K562 (cell line): ENCODE measurements around the gene LRP1B. TPM values are rescaled to one million over a fixed set of nuclear protein-coding genes. Genes with fewer than 3 reads are reported as not detected.

Experiments
- DIDO1 ChIP-seq: fragments of 450-650 bp; IDR thresholded peaks from 2 replicates; pipeline ENCODE4 v1.6.1; 2016; ENCODE audit warnings: low read depth, missing biosample characterization, missing genetic modification characterization
- ELF1 ChIP-seq: fragments of 200-800 bp; sonication (Bioruptor generic); IDR thresholded peaks from 2 replicates; pipeline ENCODE4 v1.6.1; 2016; ENCODE audit warnings: missing genetic modification characterization, missing compliant biosample characterization
- ETV1 ChIP-seq: fragments of 450-650 bp; conservative IDR thresholded peaks from 2 replicates; pipeline ENCODE4 v1.6.1; 2016; ENCODE audit warnings: missing genetic modification characterization, control low read depth, low read depth, missing compliant biosample characterization
- MCM3 ChIP-seq: fragments of 450-650 bp; IDR thresholded peaks from 2 replicates; pipeline ENCODE4 v1.6.1; 2016
- POLR2H ChIP-seq: IDR thresholded peaks from 2 replicates; pipeline ENCODE4 v1.6.1; 2016; ENCODE audit warnings: missing genetic modification characterization, low read depth, mild to moderate bottlenecking, control low read depth, missing compliant biosample characterization, moderate library complexity
- SMARCC2 ChIP-seq: fragments of 450-650 bp; IDR thresholded peaks from 2 replicates; pipeline ENCODE4 v1.6.1; 2017; ENCODE audit warnings: antibody characterized with exemption, moderate library complexity, mild to moderate bottlenecking, low read depth
- ZBTB8A ChIP-seq: fragments of 450-650 bp; IDR thresholded peaks from 2 replicates; pipeline ENCODE4 v1.6.1; 2018; ENCODE audit warnings: mild to moderate bottlenecking, moderate library complexity; ENCODE audit not compliant: partially characterized antibody
- ZNF121 ChIP-seq: sonication (generic); formaldehyde crosslinking; conservative IDR thresholded peaks from 2 replicates; pipeline ENCODE4 v1.8.0; 2022; ENCODE audit warnings: missing genetic modification reagents
- ZNF311 ChIP-seq: fragments of 250-450 bp; sonication (Bioruptor Pico); IDR thresholded peaks from 2 replicates; pipeline ENCODE4 v1.4.0; 2020; ENCODE audit warnings: mild to moderate bottlenecking, moderate library complexity
- polyA plus RNA-seq, 8 experiments: library from polyadenylated mRNA; depleted of rRNA in 4 of 8; stranded (reverse) in 5 of 8; unstranded in 3 of 8; fragments of >200 nt; fragmentation: Nextera tagmentation in 2 of 8; fragmentation: Illumina TruSeq in 1 of 8; extraction: Ambion mirVana in 2 of 8; extraction: Trizol in 1 of 8; gene quantifications; 2 replicates each; pipeline versions ENCODE4 v1.2.1 to v1.2.3, GENCODE V29; 2011 to 2014; ENCODE audit warnings: inconsistent platforms in 1 of 8, missing spikeins in 1 of 8
- total RNA-seq, 7 experiments: library from RNA; depleted of rRNA in 6 of 7; stranded (reverse); fragments of >200 nt in 6 of 7; fragmentation: Illumina TruSeq in 2 of 7; extraction: Trizol in 2 of 7; gene quantifications; 2 replicates each; pipeline versions ENCODE4 v1.2.1 to v1.2.3, GENCODE V29; 2011 to 2021; ENCODE audit warnings: low replicate concordance in 1 of 7
- TF ChIP-seq, protein P1 (sequence below): fragments of 250-450 bp; sonication (Bioruptor Pico); IDR thresholded peaks from 2 replicates; pipeline ENCODE4 v1.4.0; 2020

Gene LRP1B
- total and polyA plus RNA-seq, 9 of the 15 experiments (the other 6 are each of a cell fraction or from before 2014, with no cell fraction given): not detected

DNA sequence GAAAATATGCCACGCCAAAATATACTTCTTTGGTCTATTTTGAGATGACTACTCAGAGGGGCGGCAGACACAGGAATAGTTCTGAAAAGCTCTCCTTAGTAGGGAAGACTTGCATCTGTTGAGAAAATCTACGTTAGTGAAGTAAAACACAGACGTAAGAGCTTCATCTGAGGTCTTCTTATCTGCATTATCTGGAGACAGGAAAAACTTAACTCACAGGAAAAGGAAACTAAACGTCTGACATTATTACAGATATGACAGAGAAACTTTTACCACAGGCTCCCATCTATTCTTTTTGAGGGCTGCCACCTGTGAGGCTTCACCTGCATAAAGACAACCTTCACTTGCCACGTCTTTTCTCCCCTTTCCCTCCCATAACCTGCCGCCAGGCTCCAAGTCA is 1295.7 kb downstream of the LRP1B start (continued):
- TF ChIP-seq MCM3 (no peak), ZNF121 (CRISPR knock-in tag) (no peak), ZBTB8A (no peak), ETV1 (no peak), SMARCC2 (no peak), ZNF311 (CRISPR knock-in tag) (no peak), DIDO1 (tag) (no peak), POLR2H (tag) (no peak), ELF1 (tag) (no peak)
- TF ChIP-seq, protein P1, sequence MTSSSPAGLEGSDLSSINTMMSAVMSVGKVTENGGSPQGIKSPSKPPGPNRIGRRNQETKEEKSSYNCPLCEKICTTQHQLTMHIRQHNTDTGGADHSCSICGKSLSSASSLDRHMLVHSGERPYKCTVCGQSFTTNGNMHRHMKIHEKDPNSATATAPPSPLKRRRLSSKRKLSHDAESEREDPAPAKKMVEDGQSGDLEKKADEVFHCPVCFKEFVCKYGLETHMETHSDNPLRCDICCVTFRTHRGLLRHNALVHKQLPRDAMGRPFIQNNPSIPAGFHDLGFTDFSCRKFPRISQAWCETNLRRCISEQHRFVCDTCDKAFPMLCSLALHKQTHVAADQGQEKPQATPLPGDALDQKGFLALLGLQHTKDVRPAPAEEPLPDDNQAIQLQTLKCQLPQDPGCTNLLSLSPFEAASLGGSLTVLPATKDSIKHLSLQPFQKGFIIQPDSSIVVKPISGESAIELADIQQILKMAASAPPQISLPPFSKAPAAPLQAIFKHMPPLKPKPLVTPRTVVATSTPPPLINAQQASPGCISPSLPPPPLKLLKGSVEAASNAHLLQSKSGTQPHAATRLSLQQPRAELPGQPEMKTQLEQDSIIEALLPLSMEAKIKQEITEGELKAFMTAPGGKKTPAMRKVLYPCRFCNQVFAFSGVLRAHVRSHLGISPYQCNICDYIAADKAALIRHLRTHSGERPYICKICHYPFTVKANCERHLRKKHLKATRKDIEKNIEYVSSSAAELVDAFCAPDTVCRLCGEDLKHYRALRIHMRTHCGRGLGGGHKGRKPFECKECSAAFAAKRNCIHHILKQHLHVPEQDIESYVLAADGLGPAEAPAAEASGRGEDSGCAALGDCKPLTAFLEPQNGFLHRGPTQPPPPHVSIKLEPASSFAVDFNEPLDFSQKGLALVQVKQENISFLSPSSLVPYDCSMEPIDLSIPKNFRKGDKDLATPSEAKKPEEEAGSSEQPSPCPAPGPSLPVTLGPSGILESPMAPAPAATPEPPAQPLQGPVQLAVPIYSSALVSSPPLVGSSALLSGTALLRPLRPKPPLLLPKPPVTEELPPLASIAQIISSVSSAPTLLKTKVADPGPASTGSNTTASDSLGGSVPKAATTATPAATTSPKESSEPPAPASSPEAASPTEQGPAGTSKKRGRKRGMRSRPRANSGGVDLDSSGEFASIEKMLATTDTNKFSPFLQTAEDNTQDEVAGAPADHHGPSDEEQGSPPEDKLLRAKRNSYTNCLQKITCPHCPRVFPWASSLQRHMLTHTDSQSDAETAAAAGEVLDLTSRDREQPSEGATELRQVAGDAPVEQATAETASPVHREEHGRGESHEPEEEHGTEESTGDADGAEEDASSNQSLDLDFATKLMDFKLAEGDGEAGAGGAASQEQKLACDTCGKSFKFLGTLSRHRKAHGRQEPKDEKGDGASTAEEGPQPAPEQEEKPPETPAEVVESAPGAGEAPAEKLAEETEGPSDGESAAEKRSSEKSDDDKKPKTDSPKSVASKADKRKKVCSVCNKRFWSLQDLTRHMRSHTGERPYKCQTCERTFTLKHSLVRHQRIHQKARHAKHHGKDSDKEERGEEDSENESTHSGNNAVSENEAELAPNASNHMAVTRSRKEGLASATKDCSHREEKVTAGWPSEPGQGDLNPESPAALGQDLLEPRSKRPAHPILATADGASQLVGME (CRISPR knock-in tag): no peak
